ENCODE measurements around the gene AMN1.
"Not testable (repeated sequence)": the region's sequence is repeated elsewhere in the genome, so short reads cannot be mapped to it uniquely, and the experiment has no call there.

DNA sequence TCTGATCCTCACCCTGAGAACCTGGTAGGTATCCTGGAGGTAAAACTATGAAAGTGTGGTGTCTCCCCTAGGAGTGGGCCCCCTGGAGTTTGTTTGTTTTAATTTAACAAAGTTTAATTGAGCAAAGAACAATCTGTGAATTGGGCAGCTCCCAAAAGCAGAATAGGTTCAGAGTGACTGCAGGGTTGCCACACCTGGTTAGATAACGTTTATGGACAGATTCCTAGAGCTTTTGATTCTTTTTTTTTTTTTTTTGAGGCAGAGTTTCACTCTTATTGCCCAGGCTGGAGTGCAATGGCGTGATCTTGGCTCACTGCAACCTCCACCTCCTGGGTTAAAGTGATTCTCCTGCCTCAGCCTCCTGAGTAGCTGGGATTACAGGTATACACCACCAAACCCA is 59.2 kb downstream of the AMN1 start:
- not testable (repeated sequence) for TF ChIP-seq CTCF (conservative IDR thresholded peaks at IDR 0.05 in 1 of 2, IDR thresholded peaks at IDR 0.05 in 1 of 2; ENCODE audit: low read depth in 1 of 2, low read length in 2 of 2); EZH2 (IDR thresholded peaks at IDR 0.05; ENCODE audit: low read length, missing control alignments)
